CD4-positive, alpha-beta memory T cell (primary cell): Measurements from ENCODE around the gene FHIT. TPM values are rescaled to one million over a fixed set of nuclear protein-coding genes. Genes with fewer than 3 reads are reported as not detected.
"Not testable (repeated sequence)": the region's sequence is repeated elsewhere in the genome, so short reads cannot be mapped to it uniquely, and the experiment has no call there.

Experiments
- CTCF ChIA-PET: fragments of 350-600 bp; sonication (Branson Sonifier 250); formaldehyde crosslinking; loops from one replicate; lab custom pipeline; 2021; ENCODE audit warnings: inconsistent platforms; ENCODE audit not compliant: partially characterized antibody; lab: Charles Lee
- POLR2A ChIA-PET: fragments of 350-600 bp; sonication (Branson Sonifier 250); formaldehyde crosslinking; loops from one replicate; lab custom pipeline; 2021; ENCODE audit not compliant: partially characterized antibody; lab: Charles Lee
- DNase-seq, 5 donors: peaks; one replicate each; pipeline versions ENCODE4 v3.0.0 to v3.0.0-alpha.2; 2020 to 2022; ENCODE audit warnings: mixed read lengths in 1 of 5
- H3K27ac ChIP-seq: one replicate; pipeline ENCODE4 v1.7.0; 2013; ENCODE audit warnings: low read depth, low read length
- H3K27me3 ChIP-seq: 2 replicates; pipeline ENCODE4 v1.7.0; 2013; ENCODE audit warnings: mild to moderate bottlenecking, low read length, moderate library complexity; ENCODE audit not compliant: insufficient read depth
- H3K36me3 ChIP-seq: 2 replicates; pipeline ENCODE4 v1.7.0; 2013; ENCODE audit warnings: mild to moderate bottlenecking, low read length, moderate library complexity; ENCODE audit not compliant: insufficient read depth
- H3K4me1 ChIP-seq: 2 replicates; pipeline ENCODE4 v1.7.0; 2013; ENCODE audit warnings: mild to moderate bottlenecking, low read length, moderate library complexity; ENCODE audit not compliant: insufficient read depth
- H3K4me3 ChIP-seq, 2 donors: one replicate each; pipeline ENCODE4 v1.7.0; 2013; ENCODE audit warnings: low read length in 2 of 2, mild to moderate bottlenecking in 1 of 2
- H3K9me3 ChIP-seq, 2 donors: one replicate each; pipeline ENCODE4 v1.7.0; 2013; ENCODE audit warnings: low read length in 2 of 2, control low read depth in 1 of 2; ENCODE audit not compliant: control insufficient read depth in 1 of 2
- H3K27ac Mint-ChIP-seq, 7 donors: one replicate each; pipeline ENCODE4 v1.8.0; 2020 to 2021; ENCODE audit warnings: mixed read lengths in 7 of 7, mild to moderate bottlenecking in 6 of 7, inconsistent platforms in 3 of 7, moderate library complexity in 3 of 7
- H3K27me3 Mint-ChIP-seq, 2 donors: one replicate each; pipeline ENCODE4 v1.8.0; 2020 to 2021; ENCODE audit warnings: mixed read lengths in 2 of 2
- H3K36me3 Mint-ChIP-seq, 2 donors: one replicate each; pipeline ENCODE4 v1.8.0; 2020 to 2021; ENCODE audit warnings: mixed read lengths in 2 of 2, inconsistent platforms in 1 of 2, mild to moderate bottlenecking in 1 of 2
- H3K4me1 Mint-ChIP-seq, 4 donors: one replicate each; pipeline ENCODE4 v1.8.0; 2020 to 2021; ENCODE audit warnings: mixed read lengths in 4 of 4, mild to moderate bottlenecking in 1 of 4
- H3K4me3 Mint-ChIP-seq, 8 donors: one replicate each; pipeline ENCODE4 v1.8.0; 2020 to 2021; ENCODE audit warnings: mixed read lengths in 8 of 8, mild to moderate bottlenecking in 7 of 8, moderate library complexity in 6 of 8, inconsistent platforms in 3 of 8
- H3K9me3 Mint-ChIP-seq, 8 donors: one replicate each; pipeline ENCODE4 v1.8.0; 2020 to 2021; ENCODE audit warnings: mixed read lengths in 8 of 8, mild to moderate bottlenecking in 5 of 8, inconsistent platforms in 3 of 8, moderate library complexity in 1 of 8
- intact Hi-C: fragments of 100-400 bp; cut with micrococcal nuclease; formaldehyde crosslinking; loops from one replicate; pipeline ENCODE4 v1.15.1; 2023
- polyA plus RNA-seq, 2 donors: library from polyadenylated mRNA; unstranded; fragments of 300-500 nt; fragmentation: Illumina TruSeq; gene quantifications; one replicate each; pipeline ENCODE4 v1.2.3, GENCODE V29; 2021
- total RNA-seq, 2 experiments: library from RNA; stranded (reverse); gene quantifications; one replicate each; pipeline ENCODE4 v1.2.3, GENCODE V29; 2021

Gene FHIT
- total and polyA plus RNA-seq, 4 experiments from 2014 or later, result 8.5 to 58.7 (median 33.2) TPM

- POLR2A ChIA-PET, result not testable (repeated sequence)
Observed at GRCh38 chr3:61190205-61190604, 61.0 kb downstream of the FHIT start.

DNA sequence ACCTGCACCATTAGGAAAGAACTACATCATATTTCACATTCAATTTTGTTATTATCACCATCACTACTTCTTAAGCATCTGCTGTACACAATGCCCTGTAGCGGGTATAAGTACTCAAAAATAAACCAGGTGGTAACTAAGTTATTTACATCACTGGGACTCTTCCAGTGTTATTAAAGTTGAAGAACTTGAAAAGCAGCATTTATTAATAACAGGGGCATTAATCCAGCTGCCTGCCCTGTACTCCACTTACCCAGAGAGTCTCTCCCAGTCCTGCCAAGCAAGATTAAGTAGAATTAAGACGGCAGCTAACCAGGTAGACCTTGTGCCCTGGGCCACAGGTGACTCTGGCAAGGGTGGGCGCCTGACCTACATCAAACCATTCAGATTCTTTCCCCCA lies 65.2 kb downstream of the FHIT start:
- no peaks in the 10 kb centered on the region for H3K9me3 ChIP-seq
- H3K27ac Mint-ChIP-seq, result no peak overlapping the region
- no peaks in the 10 kb centered on the region for H3K4me1 Mint-ChIP-seq
- CTCF ChIA-PET, result no interaction called here
- POLR2A ChIA-PET, result no interaction called here
- H3K27me3 ChIP-seq, result no peaks in the 10 kb centered on the region
- H3K36me3 ChIP-seq, result no peaks in the 10 kb centered on the region
- no peak overlapping the region for H3K27ac ChIP-seq
- peaks cover 0 to 14% (median 3%) of the 10 kb centered on the region in 8 donors for H3K9me3 Mint-ChIP-seq
- H3K4me1 ChIP-seq, result no peaks in the 10 kb centered on the region
- no peaks in the 10 kb centered on the region for H3K27me3 Mint-ChIP-seq
- intact Hi-C loops, result no loop called here
- H3K36me3 Mint-ChIP-seq, result peaks cover 0 to 2% of the 10 kb centered on the region in 2 donors
- no peak overlapping the region for H3K4me3 ChIP-seq
- H3K4me3 Mint-ChIP-seq, result no peak overlapping the region
- no peak for DNase-seq

More at GRCh38 chr3:61190205-61190604, 61.0 kb downstream of the FHIT start:
- CTCF ChIA-PET, H3K4me1 ChIP-seq, H3K27me3 Mint-ChIP-seq, intact Hi-C loops, DNase-seq, H3K9me3 ChIP-seq, H3K4me3 Mint-ChIP-seq, H3K4me3 ChIP-seq, H3K4me1 Mint-ChIP-seq, H3K36me3 Mint-ChIP-seq, H3K27me3 ChIP-seq, H3K27ac ChIP-seq, H3K36me3 ChIP-seq, H3K27ac Mint-ChIP-seq: not testable (repeated sequence)
- H3K9me3 Mint-ChIP-seq, result peaks cover 0 to 14% (median 2%) of the 10 kb centered on the region in 8 donors

- H3K27me3 ChIP-seq, result no peaks in the 10 kb centered on the region
- Mint-ChIP-seq H3K36me3 (peaks cover 0 to 2% of the 10 kb centered on the region in 2 donors), H3K27ac (no peak overlapping the region), H3K27me3 (no peaks in the 10 kb centered on the region), H3K4me1 (no peaks in the 10 kb centered on the region), H3K4me3 (no peak overlapping the region), H3K9me3 (peaks cover 0 to 14% (median 3%) of the 10 kb centered on the region in 8 donors)
- DNase-seq, result no peak
- no peak overlapping the region for H3K27ac ChIP-seq
- no peak overlapping the region for H3K4me3 ChIP-seq
- POLR2A ChIA-PET, result no interaction called here
- H3K4me1 ChIP-seq, result no peaks in the 10 kb centered on the region
- no peaks in the 10 kb centered on the region for H3K36me3 ChIP-seq
- CTCF ChIA-PET, result no interaction called here
- intact Hi-C loops, result no loop called here
- no peaks in the 10 kb centered on the region for H3K9me3 ChIP-seq
Observed at GRCh38 chr3:61184956-61185355, 66.3 kb downstream of the FHIT start.

DNA sequence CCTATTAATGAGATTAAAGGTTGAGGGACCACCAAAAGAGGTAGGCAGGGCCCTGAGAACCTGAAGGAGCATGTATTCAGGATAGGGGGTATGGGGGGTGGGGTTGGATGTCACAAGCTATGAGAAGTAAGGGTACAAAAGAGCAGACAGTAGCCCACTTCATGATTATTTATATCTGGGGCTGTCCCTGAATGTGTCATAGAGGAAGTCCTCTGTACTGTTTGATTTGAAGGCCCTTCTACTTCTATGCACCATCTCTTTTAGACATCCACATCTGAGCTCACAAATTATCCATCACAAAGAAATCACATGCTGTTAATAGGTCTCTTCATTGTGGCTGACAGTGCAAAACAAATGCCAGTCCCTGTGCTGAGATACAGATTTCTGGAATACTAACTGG lies 68.6 kb downstream of the FHIT start:
- Mint-ChIP-seq H3K36me3 (no peaks in the 10 kb centered on the region), H3K4me1 (no peaks in the 10 kb centered on the region), H3K9me3 (peaks cover 0 to 5% (median under 1%) of the 10 kb centered on the region in 8 donors), H3K27ac (no peak overlapping the region), H3K27me3 (no peaks in the 10 kb centered on the region), H3K4me3 (no peak overlapping the region)
- Histone ChIP-seq H3K9me3 (no peaks in the 10 kb centered on the region), H3K27ac (no peak overlapping the region), H3K36me3 (no peaks in the 10 kb centered on the region), H3K4me1 (no peaks in the 10 kb centered on the region), H3K27me3 (no peaks in the 10 kb centered on the region), H3K4me3 (no peak overlapping the region)
- DNase-seq, result no peak
- intact Hi-C loops, result no loop called here
- POLR2A ChIA-PET, result no interaction called here
- CTCF ChIA-PET, result no interaction called here

DNA sequence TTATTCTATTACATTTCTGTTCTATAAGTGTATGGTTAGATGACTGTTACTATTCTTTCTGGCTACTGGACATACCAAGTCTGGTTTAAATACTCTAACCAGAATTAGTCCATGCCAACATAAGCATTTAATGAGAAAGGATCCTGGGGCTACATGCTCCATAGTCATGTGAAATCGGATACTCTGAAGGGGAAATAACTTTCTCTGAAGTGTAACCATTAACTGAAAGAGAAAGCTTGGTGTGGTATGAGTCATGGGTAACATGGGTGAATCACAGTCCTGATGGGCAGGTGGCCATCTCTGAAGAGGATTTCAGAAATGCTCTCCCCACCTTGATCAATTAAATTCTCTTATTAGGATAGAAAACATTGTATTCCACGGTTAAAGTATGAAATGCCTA lies 69.4 kb downstream of the FHIT start:
- no peaks in the 10 kb centered on the region for H3K36me3 ChIP-seq
- no peaks in the 10 kb centered on the region for H3K4me1 ChIP-seq
- no peak overlapping the region for H3K4me3 Mint-ChIP-seq
- ChIA-PET POLR2A (no interaction called here), CTCF (no interaction called here)
- intact Hi-C loops, result no loop called here
- no peaks in the 10 kb centered on the region for H3K4me1 Mint-ChIP-seq
- no peaks in the 10 kb centered on the region for H3K9me3 ChIP-seq
- H3K9me3 Mint-ChIP-seq, result peaks cover 0 to 2% (median 0%) of the 10 kb centered on the region in 8 donors
- H3K36me3 Mint-ChIP-seq, result no peaks in the 10 kb centered on the region
- H3K27me3 ChIP-seq, result no peaks in the 10 kb centered on the region
- H3K4me3 ChIP-seq, result no peak overlapping the region
- no peak overlapping the region for H3K27ac ChIP-seq
- no peak overlapping the region for H3K27ac Mint-ChIP-seq
- DNase-seq, result no peak
- no peaks in the 10 kb centered on the region for H3K27me3 Mint-ChIP-seq

DNA sequence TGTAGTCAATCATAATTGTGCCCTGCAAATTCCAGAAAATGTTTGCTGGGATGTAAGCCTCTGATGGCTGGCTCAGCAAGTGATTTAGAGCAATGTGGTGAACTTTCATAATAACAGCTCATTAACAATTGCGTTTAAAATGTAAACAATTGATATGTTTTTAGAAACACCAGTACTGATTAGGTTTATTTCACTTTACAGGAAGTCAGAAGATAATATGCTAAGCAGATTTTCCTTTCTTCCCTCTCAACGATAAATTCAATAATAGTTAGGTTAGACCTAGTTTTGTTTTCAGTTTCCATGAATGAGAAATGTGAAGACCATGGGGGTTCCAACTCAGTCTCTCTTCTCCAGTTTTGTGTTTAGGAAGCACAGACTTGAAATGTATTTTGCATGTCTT lies 71.0 kb downstream of the FHIT start:
- Mint-ChIP-seq H3K27me3 (no peaks in the 10 kb centered on the region), H3K27ac (no peak overlapping the region), H3K4me1 (no peaks in the 10 kb centered on the region), H3K4me3 (no peak overlapping the region), H3K9me3 (peaks cover 0 to 2% (median 0%) of the 10 kb centered on the region in 8 donors), H3K36me3 (no peaks in the 10 kb centered on the region)
- ChIA-PET CTCF (no interaction called here), POLR2A (no interaction called here)
- Histone ChIP-seq H3K4me3 (no peak overlapping the region), H3K36me3 (no peaks in the 10 kb centered on the region), H3K27me3 (no peaks in the 10 kb centered on the region), H3K9me3 (no peaks in the 10 kb centered on the region), H3K4me1 (no peaks in the 10 kb centered on the region), H3K27ac (no peak overlapping the region)
- intact Hi-C loops, result no loop called here
- no peak for DNase-seq

DNA sequence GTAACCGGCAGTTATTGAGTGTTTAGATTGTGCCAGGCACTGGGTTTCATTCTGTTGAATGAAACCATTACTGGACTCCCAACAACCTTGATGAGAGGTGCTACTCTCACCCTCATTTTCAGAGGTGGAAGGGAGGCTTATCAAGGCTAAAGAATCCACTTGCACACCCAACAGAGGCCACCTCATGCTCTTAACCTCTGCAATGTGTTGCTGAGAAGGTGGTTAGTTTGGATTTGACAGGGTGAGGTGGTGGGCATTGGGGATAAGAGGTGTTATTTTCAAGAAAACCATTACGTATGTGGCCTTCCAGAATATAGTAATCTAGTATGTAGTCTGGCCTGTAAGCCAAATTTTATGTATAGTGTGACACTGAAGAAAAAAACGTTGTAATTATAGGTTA lies 73.1 kb downstream of the FHIT start:
- H3K4me1 Mint-ChIP-seq, result no peaks in the 10 kb centered on the region
- Histone ChIP-seq H3K36me3 (no peaks in the 10 kb centered on the region), H3K9me3 (no peaks in the 10 kb centered on the region), H3K27ac (no peak overlapping the region), H3K27me3 (no peaks in the 10 kb centered on the region), H3K4me3 (no peak overlapping the region), H3K4me1 (no peaks in the 10 kb centered on the region)
- H3K27ac Mint-ChIP-seq, result no peak overlapping the region
- DNase-seq, result no peak
- peaks cover 0 to 4% (median 0%) of the 10 kb centered on the region in 8 donors for H3K9me3 Mint-ChIP-seq
- no peaks in the 10 kb centered on the region for H3K36me3 Mint-ChIP-seq
- H3K27me3 Mint-ChIP-seq, result no peaks in the 10 kb centered on the region
- CTCF ChIA-PET, result no interaction called here
- intact Hi-C loops, result no loop called here
- POLR2A ChIA-PET, result no interaction called here
- H3K4me3 Mint-ChIP-seq, result no peak overlapping the region

DNA sequence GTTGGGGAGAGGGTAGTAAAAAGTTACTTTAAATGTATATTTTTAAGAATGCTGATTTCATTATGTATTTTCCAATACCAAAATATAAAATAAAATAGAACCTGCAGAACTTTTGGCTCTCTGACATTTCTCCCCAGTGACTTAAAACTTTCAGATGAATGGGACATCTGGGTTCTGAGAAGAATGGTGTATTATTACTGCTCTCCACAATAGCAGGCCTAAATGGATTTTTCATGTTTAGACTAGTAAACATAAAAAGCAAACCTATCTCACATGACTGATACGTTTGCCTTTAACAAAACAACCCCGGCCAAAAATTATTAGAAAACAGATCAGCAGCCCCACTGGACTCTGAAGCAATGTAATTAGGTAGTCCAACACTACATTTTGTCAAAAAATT lies 73.8 kb downstream of the FHIT start:
- H3K27me3 Mint-ChIP-seq, result no peaks in the 10 kb centered on the region
- no peak for DNase-seq
- Histone ChIP-seq H3K4me3 (no peak overlapping the region), H3K27ac (no peak overlapping the region), H3K4me1 (no peaks in the 10 kb centered on the region), H3K27me3 (no peaks in the 10 kb centered on the region), H3K36me3 (no peaks in the 10 kb centered on the region), H3K9me3 (no peaks in the 10 kb centered on the region)
- ChIA-PET CTCF (no interaction called here), POLR2A (no interaction called here)
- H3K4me3 Mint-ChIP-seq, result no peak overlapping the region
- H3K4me1 Mint-ChIP-seq, result no peaks in the 10 kb centered on the region
- H3K9me3 Mint-ChIP-seq, result peaks cover 0 to 4% (median 0%) of the 10 kb centered on the region in 8 donors
- intact Hi-C loops, result no loop called here
- no peaks in the 10 kb centered on the region for H3K36me3 Mint-ChIP-seq
- H3K27ac Mint-ChIP-seq, result no peak overlapping the region
